NK-92 treated with Interleukin-12 subunit alpha and Interleukin-12 subunit beta, amount 100 ng/mL, for 24 hours (cell line): ENCODE data around the gene TM9SF2.
A peak's percentile ranks its signal among the peaks of the same experiment; 100 is the strongest.

Source experiments
- DNase-seq: peaks from one replicate; lab custom pipeline; 2025; lab: John Stamatoyannopoulos, UW

TM9SF2 gene

GRCh38 chr13:99577934-99578917 lies 77.0 kb downstream of the TM9SF2 start:
- no peak for DNase-seq

- DNase-seq: no peak
These were observed 79.4 kb downstream of the TM9SF2 start for GRCh38 chr13:99580500-99581268.

- DNase-seq: no peak
These were observed 81.2 kb downstream of the TM9SF2 start for GRCh38 chr13:99582511-99582910.

GRCh38 chr13:99585609-99586008 lies 84.3 kb downstream of the TM9SF2 start:
- no peak for DNase-seq

DNA sequence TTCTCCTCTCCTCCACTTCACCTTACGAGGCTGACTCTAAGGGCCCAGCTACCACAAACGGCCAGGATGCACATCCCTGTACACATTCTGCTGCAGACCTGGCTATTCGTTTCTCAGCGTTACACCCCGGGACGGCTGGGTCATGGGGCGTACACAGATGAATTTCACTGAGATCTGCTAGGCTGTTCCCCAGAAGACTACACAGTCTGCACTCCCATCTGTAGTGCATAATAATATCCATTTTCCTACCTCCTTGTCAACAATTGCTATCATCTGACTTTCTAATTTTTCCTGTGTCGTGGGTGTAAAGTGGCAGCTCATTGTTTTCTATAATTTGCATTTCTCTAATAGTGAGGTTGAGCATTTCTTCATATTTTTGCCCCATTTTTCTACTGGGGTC lies 85.7 kb downstream of the TM9SF2 start:
- DNase-seq: no peak

GRCh38 chr13:99587893-99588606 lies 86.8 kb downstream of the TM9SF2 start:
- DNase-seq: no peak

GRCh38 chr13:99589575-99589974 lies 88.3 kb downstream of the TM9SF2 start:
- DNase-seq: no peak

- no peak for DNase-seq
These were observed 89.3 kb downstream of the TM9SF2 start for GRCh38 chr13:99590519-99591011.

DNA sequence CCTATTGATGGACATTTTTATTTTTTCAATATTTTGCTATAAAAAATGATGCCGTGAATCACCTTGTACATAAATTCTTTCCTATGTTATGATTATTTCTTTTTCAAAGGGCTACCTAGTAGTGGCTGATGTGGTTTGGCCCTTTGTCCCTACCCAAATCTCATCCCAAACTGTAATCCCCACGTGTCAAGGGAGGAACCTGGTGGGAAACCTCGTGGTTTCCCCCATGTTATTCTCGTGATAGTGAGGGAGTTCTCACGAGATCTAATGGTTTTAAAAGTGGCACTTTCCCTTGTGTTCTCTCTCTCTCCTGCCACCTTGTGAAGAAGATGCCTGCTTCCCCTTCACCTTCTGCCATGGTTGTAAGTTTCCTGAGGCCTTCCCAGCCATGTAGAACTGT lies 94.9 kb downstream of the TM9SF2 start:
- DNase-seq: no peak

DNA sequence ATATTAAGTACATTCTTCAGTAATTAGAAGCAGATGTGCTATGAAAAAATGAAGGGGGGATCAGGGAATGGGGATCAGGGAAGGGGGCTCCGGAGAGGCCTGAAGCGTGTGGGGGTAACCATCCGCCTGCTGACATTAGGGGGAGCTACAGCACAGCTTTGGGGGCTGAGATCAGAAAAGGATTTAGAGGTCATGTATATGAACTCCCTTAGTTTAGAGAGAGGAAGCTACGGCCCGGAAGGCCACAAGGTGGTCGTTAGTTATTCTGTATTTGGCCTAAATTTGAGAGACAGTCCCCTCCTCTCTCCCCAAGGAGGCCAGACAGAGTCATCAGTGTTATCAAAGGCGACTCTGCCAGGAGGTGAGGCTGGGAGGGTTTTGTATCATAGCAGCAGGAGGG lies 99.0 kb downstream of the TM9SF2 start:
- DNase-seq: no peak

DNA sequence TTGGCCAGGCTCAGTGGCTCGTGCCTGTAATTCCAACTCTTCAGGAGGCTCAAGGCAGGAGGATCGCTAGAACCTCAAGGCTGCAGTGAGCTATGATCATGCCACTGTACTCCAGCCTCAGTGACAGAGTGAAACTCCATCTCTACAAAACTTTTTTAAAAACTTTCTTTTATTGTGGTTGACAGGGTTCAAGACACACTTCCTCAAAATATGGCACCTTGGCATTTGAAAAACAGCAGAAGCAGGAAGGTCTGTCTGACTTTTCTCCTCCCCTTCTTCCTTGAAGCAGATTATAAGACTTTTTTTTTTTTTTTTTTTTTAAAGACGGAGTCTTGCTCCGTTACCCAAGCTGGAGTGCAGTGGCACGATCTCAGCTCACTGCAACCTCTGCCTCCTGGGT lies 100.3 kb downstream of the TM9SF2 start:
- no peak for DNase-seq

GRCh38 chr13:99604636-99605035 lies 103.4 kb downstream of the TM9SF2 start:
- no peak for DNase-seq

DNA sequence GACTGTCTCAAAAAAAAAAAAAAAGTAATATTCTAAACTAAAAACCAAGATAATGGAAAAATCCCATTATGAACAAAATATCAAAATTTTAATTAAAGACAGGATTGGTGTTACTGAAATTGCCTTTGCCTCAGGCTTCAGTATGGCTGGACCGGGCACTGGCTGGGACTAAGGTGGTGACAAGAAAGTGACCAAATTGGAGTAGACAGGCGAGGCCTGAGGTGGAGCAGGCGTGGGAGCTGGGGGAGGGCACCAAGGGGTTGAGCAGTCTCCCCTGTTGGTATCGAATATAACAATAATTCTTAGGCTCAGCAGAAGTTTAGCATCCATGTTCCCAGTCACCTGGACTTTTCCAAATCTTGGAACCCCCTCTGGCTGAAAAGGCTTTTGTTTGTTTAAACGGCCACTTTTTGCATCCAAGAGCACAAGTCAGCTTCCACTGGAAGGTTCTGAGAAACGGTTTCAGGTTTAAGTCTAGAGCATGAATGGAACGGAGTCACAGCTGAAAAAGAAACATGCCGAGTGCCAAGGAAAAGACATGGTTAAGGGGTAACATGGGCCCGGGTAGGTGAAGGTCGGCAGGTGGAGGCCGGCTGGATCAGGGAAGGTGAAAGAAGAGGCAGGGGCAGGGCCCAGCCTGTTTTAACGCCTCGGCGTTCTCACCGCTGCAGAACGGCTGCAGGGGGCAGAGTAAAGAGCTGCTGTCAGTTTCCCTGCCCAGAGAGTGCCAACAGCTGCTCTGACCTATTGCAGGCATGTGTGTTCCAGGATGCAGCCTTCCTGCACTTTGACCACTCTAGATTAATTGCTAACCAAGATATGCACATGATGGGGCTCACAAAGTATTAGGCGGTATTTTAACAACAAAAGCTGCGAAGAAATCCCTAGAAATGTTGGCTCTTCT lies 104.4 kb downstream of the TM9SF2 start:
- DNase-seq: no peak

GRCh38 chr13:99606324-99607066 lies 105.2 kb downstream of the TM9SF2 start, which contains the start of gene CLYBL:
TSS of gene CLYBL (plus strand) at chr13:99606690.
- DNase-seq: peak; percentile 91

DNA sequence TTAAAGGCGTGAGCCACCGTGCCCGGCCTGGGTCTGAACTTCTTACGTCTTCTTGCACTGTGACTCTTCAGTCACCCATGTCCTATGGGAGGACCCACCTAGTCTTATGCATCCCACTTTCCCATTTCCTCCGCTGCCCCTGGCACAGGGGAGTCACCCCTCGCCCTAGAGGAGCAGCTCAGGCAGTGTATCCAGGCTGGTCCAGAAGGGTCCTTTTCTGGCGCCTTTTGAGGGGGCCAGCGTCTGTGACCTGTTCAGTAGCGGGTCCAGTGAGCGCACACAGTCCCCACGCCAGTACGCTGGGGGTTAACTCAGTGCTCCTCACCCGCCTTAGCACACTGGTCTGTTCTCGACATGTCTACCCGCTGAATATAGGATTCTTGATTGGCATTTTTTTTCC lies 107.1 kb downstream of the TM9SF2 start:
- no peak for DNase-seq

- no peak for DNase-seq
These were observed 109.5 kb downstream of the TM9SF2 start for GRCh38 chr13:99610702-99611289.
